K562 treated with DMSO at 1 percent for 48 hours (cell line): Measurements from ENCODE around the gene BTN1A1. TPM values are rescaled to one million over a fixed set of nuclear protein-coding genes. Genes with fewer than 3 reads are reported as not detected.

Experiments used
- total RNA-seq: library from RNA; unstranded; fragments of 300-600 nt; gene quantifications from 2 replicates; pipeline ENCODE4 v1.2.3, GENCODE V29; 2022; ENCODE audit warnings: low replicate concordance; ENCODE audit errors: extremely low read depth

The BTN1A1 gene
- not detected in 2 replicates for total RNA-seq

GRCh38 chr6:26500102-26500501 is at the start of gene BTN1A1:
Gene BTN1A1, plus strand, starts transcription at chr6:26500303. Its CDS starts 984 bp downstream, at chr6:26501287.

GRCh38 chr6:26457806-26458688 is 42.1 kb upstream of the BTN1A1 start, which contains the start of gene BTN2A1:
Gene BTN2A1, plus strand, starts transcription at chr6:26457955. Its CDS starts 682 bp downstream, at chr6:26458637.

DNA sequence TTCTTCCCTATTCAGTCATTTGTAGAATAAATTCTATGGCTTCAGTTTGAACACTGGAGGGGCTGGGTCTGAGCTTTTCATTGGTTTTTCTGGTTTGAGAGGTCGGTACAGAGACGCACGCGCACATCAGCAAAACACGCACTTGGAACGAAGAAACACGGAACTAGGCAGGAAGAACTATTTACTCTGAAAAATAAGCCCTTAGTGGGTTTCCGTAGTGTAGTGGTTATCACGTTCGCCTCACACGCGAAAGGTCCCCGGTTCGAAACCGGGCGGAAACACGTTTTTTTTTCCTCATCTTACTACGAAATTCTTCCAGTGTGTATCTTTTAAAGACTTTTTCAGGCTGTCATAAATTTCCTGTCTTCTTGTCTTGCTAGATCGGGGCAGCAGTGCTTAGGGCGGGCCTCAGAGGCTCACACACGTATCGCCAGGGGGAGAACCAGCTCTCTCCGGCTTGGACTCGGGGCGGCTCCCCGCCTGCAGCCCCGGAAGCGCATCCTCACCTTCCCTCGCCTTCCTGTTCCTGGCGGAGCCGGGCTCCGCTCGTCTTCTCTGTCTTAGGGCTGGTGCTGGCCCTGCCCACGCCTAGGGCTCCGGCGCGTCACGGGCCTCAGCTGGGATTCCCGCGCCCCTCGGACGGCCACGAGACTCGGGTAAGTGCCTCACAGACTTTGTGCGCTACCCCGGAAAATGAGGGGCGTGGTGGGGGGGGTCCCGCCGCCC is 37.9 kb downstream of the BTN1A1 start, which contains the start of gene HMGN4:
TSS of gene HMGN4 (plus strand) at position 521 of the 726 bp plus-strand sequence. CDS start 6,841 bp downstream, outside the sequence.

Other genes starting within 250 kb of the BTN1A1 start
- not detected in 2 replicates for gene BTN3A2, start 135.1 kb upstream of the BTN1A1 start, total RNA-seq
- gene BTN2A2, start 117.2 kb upstream of the BTN1A1 start, total RNA-seq, result not detected in 2 replicates
- gene BTN3A1, start 98.0 kb upstream of the BTN1A1 start, total RNA-seq, result not detected in 2 replicates
- not detected in 2 replicates for gene BTN3A3, start 59.8 kb upstream of the BTN1A1 start, total RNA-seq
- gene BTN2A1, start 42.3 kb upstream of the BTN1A1 start, total RNA-seq, result not detected in 2 replicates
- gene HMGN4, start 38.1 kb downstream of the BTN1A1 start, total RNA-seq, result not detected in 2 replicates
- not detected in 2 replicates for gene ABT1, start 96.7 kb downstream of the BTN1A1 start, total RNA-seq
- gene ZNF322, start 159.4 kb downstream of the BTN1A1 start, total RNA-seq, result not detected in 2 replicates